ENCODE data around the gene B4GALNT2.
"Not testable (repeated sequence)": the region's sequence is repeated elsewhere in the genome, so short reads cannot be mapped to it uniquely, and the experiment has no call there.

The B4GALNT2 gene

GRCh38 chr17:49184522-49184921 lies 52.0 kb downstream of the B4GALNT2 start:
- not testable (repeated sequence) for DNase-seq

GRCh38 chr17:49185381-49185780 lies 52.8 kb downstream of the B4GALNT2 start:
- not testable (repeated sequence) for DNase-seq

- DNase-seq: no peak
Observed at GRCh38 chr17:49187301-49187700, 54.7 kb downstream of the B4GALNT2 start.

GRCh38 chr17:49190932-49191331 lies 58.4 kb downstream of the B4GALNT2 start:
- DNase-seq: no peak

- no peak for DNase-seq
Observed at GRCh38 chr17:49191409-49191916, 58.9 kb downstream of the B4GALNT2 start.

- peak; percentile 93 to 96 for DNase-seq
Observed at GRCh38 chr17:49191917-49192741, 59.6 kb downstream of the B4GALNT2 start.

- DNase-seq: peak; percentile 4 to 48
Observed at GRCh38 chr17:49193513-49194296, 61.1 kb downstream of the B4GALNT2 start.

- no peak for DNase-seq
Observed at GRCh38 chr17:49194297-49194607, 61.7 kb downstream of the B4GALNT2 start.

GRCh38 chr17:49195751-49196150 lies 63.2 kb downstream of the B4GALNT2 start:
- no peak for DNase-seq

- no peak for DNase-seq
Observed at GRCh38 chr17:49196520-49196919, 64.0 kb downstream of the B4GALNT2 start.

GRCh38 chr17:49197346-49197998 lies 64.9 kb downstream of the B4GALNT2 start:
- DNase-seq: no peak

GRCh38 chr17:49198211-49198610 lies 65.6 kb downstream of the B4GALNT2 start:
- DNase-seq: no peak

- DNase-seq: no peak
Observed at GRCh38 chr17:49200423-49201083, 68.0 kb downstream of the B4GALNT2 start.

- no peak for DNase-seq
Observed at GRCh38 chr17:49201481-49201927, 68.9 kb downstream of the B4GALNT2 start.

- DNase-seq: no peak
Observed at GRCh38 chr17:49203796-49204195, 71.2 kb downstream of the B4GALNT2 start.

- no peak for DNase-seq
Observed at GRCh38 chr17:49204516-49204915, 71.9 kb downstream of the B4GALNT2 start.

GRCh38 chr17:49209061-49209571 lies 76.5 kb downstream of the B4GALNT2 start:
- DNase-seq: no peak

- no peak for DNase-seq
Observed at GRCh38 chr17:49210158-49211029, 77.8 kb downstream of the B4GALNT2 start, which contains the start of the genes ABI3 and GNGT2. ABI3 (plus strand) TSS chr17:49210707; CDS start chr17:49210725, 18 bp downstream. GNGT2 (minus strand) TSS chr17:49210574; CDS start chr17:49207422, 3,152 bp downstream.

GRCh38 chr17:49213399-49213798 lies 80.8 kb downstream of the B4GALNT2 start:
- no peak for DNase-seq

- DNase-seq: no peak
Observed at GRCh38 chr17:49213847-49214246, 81.3 kb downstream of the B4GALNT2 start.

- DNase-seq: no peak
Observed at GRCh38 chr17:49214676-49215360, 82.2 kb downstream of the B4GALNT2 start.
